ENCODE results near the gene POU3F3.

Gene POU3F3

GRCh38 chr2:104846786-104847585, 6.9 kb upstream of the POU3F3 start:
- DNase-seq (ENCODE audit: low read depth, low spot score): no peak

DNA sequence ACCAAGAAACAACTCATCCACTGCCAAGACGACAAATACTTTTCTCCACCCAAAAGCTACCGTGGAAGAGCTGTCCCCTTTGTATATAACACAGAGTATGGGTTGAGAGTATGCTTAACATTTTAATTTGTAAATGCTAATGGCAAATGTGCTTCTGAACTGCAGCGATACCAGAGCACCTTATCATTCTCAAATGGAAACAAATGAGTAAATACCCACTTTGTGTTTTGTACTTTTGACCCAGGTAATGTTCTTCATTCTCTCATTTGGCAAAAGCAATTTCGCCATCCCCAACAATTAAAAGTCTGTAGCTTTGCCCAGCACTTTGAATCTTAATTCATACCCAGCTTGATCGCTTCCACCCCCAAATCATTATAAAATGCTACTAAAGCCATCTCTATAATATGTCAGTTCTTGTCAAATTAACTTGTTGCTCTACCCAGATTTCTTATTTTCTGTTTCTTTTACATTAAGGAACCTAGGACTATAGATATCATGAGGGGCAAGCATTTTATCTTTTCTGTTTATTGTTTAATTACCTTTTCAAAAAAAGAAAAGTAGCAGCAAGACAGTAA, 6.2 kb upstream of the POU3F3 start:
- no peak for DNase-seq (ENCODE audit: low read depth, low spot score)

GRCh38 chr2:104848526-104848925, 5.4 kb upstream of the POU3F3 start:
- no peak for DNase-seq (ENCODE audit: low read depth, low spot score)

GRCh38 chr2:104849101-104849500, 4.8 kb upstream of the POU3F3 start:
- DNase-seq (ENCODE audit: low read depth, low spot score): no peak

DNA sequence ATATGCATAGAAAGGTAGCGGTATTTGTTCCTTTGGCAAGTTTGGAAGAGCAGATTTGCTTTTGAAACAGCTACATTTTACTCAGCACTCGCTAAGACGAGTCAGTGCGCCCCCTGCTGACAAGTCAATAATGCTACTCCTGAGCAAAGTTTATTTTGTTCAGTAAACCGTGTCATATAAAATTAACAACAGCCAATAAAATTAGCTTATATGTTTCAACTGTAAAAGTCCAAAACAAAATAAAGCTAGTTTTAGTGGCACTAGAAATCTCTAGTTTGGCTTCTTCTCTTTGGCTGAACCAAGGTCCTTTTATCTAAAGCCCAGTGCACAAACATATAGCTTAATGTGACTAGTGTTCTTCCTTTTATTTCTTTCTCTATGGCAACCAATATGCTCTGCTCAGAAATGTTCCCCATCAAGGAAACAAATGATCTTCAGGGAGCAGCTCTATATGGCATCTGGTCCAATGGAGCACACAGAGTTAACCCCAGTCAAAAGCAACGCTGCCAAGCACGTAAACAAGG, 4.2 kb upstream of the POU3F3 start:
- DNase-seq (ENCODE audit: low read depth, low spot score): no peak

GRCh38 chr2:104850361-104851290, 3.3 kb upstream of the POU3F3 start:
- no peak for DNase-seq (ENCODE audit: low read depth, low spot score)

- DNase-seq (ENCODE audit: low read depth, low spot score): no peak
These were observed 2.4 kb upstream of the POU3F3 start for GRCh38 chr2:104851291-104852089.

GRCh38 chr2:104852090-104852666, 1.7 kb upstream of the POU3F3 start:
- no peak for DNase-seq (ENCODE audit: low read depth, low spot score)

- DNase-seq (ENCODE audit: low read depth, low spot score): no peak
These were observed 744 bp downstream of the POU3F3 start for GRCh38 chr2:104854498-104855220.

DNA sequence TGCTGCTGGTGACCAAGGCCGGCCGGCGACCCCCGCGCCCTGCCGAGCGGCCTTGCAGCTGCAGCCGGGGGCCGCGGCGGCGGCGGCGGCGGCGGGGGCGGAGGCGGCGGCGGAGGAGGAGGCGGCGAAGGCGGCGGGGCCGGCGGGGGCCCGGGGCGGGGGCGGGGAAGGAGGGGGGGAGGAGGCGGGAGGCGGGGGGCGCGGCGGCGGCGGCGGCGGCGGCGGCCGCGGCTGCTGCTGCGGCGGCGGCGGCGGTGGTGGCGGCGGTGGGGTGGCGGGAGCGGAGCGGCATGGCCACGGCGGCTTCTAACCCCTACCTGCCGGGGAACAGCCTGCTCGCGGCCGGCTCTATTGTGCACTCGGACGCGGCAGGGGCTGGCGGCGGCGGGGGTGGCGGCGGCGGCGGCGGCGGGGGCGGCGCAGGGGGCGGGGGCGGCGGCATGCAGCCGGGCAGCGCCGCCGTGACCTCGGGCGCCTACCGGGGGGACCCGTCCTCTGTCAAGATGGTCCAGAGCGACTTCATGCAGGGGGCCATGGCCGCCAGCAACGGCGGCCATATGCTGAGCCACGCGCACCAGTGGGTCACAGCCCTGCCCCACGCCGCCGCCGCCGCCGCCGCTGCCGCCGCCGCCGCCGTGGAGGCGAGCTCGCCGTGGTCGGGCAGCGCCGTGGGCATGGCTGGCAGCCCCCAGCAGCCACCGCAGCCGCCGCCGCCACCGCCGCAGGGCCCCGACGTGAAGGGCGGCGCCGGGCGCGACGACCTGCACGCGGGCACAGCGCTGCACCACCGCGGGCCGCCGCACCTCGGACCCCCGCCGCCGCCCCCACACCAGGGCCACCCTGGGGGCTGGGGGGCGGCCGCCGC, 1.5 kb downstream of the POU3F3 start:
- DNase-seq (ENCODE audit: low read depth, low spot score): no peak

GRCh38 chr2:104856086-104856972, 2.4 kb downstream of the POU3F3 start:
- DNase-seq (ENCODE audit: low read depth, low spot score): no peak

- DNase-seq (ENCODE audit: low read depth, low spot score): no peak
These were observed 3.0 kb downstream of the POU3F3 start for GRCh38 chr2:104856973-104857261.

DNA sequence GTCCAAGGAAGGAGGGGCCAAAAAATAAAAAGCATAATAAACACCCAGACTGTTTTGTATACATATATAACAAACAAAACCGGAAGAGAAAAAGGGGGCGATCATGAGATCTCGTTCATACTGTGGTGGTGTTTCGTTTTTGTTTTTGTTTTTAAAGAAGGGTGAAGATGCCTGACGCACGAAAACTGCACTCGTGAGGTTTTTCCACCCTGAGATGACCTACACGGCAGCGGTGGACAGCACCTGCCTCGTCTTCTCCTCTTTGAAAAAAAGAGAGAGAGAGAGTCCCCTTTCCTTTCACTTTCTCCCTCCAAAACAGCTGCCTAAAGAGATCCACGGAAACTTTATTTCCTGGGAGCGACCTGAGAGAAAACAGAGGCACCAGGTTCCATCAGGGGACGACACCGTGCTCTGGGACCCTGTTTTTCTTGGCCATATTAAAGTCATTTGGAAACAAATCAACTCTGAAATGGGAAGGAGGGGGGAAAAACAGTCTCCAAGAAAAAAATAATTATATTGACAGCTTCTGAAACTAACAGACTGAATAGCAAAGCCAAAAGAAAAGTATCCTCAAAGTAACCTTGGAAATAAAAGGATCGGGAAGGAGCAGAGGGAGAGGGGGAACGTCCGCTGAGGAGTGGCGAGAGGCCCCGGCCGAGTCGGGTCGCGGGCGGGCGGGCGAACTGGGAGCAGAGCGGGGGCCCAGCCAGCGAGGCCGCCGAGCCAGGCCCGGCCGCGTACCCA, 3.5 kb downstream of the POU3F3 start:
- DNase-seq (ENCODE audit: low read depth, low spot score): no peak

DNA sequence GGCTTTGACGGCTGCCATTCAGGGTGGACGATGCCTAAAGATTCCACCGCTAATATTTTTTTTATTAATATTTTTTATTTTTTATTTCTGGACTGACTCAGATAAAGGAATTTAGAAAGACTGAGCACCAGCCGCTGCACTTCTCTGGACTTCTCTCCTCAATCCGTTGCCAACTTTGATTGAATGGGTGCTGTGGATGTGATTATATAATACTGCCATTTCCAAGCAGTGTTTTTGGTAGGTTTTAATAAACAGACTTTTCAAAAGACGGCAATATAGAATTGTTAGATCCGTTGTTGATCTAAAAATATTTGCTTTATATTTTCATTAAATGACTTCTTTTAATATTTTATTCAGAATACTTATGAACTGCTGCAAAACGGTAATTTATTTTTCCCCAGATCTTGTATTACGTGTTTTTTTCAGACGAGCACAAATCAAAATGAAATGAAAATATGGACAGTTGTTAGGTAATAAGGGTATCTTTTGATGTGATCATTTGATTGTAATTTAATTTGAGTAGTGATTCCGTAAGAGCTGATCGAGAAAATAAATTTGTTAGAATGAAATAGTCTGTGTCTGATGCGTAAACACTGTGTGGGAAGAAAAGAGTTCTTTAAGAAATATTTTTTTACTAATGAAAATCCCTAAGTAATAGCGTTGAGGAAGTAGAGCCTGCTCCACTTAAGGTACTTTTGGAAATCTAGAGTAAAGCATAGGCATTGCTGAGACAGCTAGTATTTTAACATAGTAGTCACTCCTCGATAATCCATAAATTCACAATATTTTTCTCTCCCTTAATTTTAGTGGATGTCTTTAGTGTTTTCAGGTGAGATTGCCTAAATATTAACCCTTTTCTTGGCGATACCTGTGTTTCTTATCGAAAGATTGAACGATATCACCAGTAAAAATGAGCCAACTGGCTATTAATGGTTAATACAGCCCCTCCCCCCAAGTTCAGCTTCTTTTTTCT, 4.4 kb downstream of the POU3F3 start:
- DNase-seq (ENCODE audit: low read depth, low spot score): no peak

- no peak for DNase-seq (ENCODE audit: low read depth, low spot score)
These were observed 5.4 kb downstream of the POU3F3 start for GRCh38 chr2:104859291-104859765.

DNA sequence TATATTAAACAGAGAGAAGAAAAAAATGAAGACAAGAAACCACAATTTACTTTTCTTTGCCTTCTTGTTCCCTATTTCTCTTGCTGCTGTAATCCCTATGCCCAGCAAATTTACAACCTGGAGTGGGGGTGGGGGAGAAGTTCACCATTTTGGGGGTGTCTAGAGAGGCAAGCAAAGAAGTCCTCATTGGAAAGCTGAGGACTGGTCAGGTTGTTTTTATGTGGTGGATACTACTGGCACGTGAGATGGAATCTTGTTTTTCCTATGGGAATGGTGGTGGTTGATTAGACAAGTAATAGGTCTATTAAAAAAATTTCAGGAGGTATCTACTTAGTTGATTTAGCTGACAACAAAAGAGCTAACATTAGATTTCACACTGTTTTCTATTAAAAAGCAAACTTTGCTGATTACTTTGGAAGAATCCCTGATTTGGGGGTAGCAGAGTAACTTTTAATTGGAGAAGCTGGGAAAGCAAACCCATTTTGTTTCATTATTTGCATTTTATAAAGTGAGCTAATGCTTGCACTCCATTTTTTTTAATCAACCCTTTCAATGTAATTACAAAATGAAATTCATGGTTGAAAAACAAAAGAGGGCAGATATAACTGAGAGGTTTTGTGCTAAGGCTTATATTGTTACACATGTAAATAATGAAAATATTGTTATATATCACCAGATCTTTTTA, 6.0 kb downstream of the POU3F3 start:
- DNase-seq (ENCODE audit: low read depth, low spot score): no peak
